ENCODE results near the gene PCDHB3.
A peak's percentile ranks its signal among the peaks of the same experiment; 100 is the strongest.

The PCDHB3 gene

DNA sequence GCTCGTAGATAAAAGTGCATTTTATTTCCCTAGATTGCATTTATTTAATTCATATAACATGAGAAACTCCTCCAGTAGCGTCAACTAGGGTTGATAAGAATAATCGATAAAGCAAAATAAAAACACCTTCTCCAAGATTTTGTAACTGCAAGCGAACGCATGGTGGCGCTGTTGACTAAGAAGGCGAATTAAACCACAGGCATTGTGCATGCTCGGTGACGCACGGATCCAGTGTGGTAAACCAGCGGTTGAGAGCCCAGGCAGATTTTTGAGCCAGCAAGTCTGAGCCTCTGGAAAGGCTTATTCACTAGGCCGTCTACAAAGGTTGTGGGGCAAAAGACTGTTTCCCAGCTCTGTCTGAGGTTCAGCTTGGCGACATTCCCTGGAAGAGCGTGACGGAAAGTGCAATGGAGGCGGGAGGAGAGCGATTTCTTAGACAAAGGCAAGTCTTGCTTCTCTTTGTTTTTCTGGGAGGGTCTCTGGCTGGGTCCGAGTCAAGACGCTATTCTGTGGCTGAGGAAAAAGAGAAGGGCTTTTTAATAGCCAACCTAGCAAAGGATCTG lies at the start of gene PCDHB3:
PCDHB3 (plus strand) TSS at position 231 of the 563 bp plus-strand sequence; CDS start at position 408, 177 bp downstream.
- DNase-seq (ENCODE audit: low spot score), result peak; percentile 47
- ChIA-PET POLR2A (ENCODE audit: low non-redundant PET) (no interaction called here), CTCF (interaction anchor here (0.6 to 0.7 kb wide), 2 partner anchors 467 to 518 kb away, joined by 3 read pairs; partner anchors contain the start of gene DIAPH1)
- TF ChIP-seq, protein P1, sequence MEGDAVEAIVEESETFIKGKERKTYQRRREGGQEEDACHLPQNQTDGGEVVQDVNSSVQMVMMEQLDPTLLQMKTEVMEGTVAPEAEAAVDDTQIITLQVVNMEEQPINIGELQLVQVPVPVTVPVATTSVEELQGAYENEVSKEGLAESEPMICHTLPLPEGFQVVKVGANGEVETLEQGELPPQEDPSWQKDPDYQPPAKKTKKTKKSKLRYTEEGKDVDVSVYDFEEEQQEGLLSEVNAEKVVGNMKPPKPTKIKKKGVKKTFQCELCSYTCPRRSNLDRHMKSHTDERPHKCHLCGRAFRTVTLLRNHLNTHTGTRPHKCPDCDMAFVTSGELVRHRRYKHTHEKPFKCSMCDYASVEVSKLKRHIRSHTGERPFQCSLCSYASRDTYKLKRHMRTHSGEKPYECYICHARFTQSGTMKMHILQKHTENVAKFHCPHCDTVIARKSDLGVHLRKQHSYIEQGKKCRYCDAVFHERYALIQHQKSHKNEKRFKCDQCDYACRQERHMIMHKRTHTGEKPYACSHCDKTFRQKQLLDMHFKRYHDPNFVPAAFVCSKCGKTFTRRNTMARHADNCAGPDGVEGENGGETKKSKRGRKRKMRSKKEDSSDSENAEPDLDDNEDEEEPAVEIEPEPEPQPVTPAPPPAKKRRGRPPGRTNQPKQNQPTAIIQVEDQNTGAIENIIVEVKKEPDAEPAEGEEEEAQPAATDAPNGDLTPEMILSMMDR (conservative IDR thresholded peaks at IDR 0.05; ENCODE audit: low read depth), result peak; percentile 58
- no peak within 1 kb of the TSS for H3K27ac ChIP-seq

DNA sequence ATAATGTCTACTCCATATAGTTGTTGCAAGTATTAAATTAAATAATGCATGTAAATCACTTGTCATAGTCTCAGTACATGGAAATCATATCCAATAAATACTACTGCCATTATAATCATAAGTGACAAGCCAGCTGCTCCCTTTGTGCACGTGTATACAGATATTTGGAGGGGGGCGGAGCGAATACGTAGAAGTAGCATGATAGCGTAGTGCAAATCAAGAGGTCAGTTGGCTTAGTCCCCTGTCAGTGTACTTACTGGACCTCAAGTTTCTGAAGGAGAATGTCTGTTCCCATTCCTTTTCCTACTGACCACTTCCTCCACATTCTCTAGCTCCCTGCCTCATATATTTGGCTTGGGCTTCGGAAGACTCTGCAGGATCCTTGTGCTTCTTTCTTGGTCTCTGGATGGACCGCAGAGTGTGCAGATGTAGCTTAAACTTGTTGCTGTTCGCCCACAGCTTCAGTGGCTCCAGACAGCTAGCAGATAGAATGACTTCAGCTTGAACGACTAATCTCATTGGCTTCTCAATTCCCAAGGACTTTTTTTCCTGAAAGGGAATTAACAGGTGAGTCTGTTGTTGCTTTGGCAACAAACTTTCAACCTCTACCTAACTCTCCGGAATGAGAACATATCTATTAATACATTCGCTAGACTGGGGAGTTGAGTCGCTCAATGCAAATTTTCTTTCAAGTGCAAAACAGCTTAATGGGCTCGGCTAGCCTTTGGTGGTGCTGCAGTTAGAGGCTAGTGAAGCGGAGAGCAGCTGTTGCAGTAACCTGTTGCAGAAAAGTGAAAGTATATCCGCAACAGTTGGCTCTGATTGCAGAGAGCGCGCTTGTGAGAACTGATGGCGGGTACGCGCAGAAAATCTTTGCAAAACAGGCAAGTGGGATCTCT lies 49.4 kb upstream of the PCDHB3 start, which contains the start of gene PCDHB1:
PCDHB1 (plus strand) TSS at position 753 of the 899 bp plus-strand sequence; CDS start at position 850, 97 bp downstream.
- H3K27ac ChIP-seq, result no peak within 1 kb of the TSS
- TF ChIP-seq, protein P1 (conservative IDR thresholded peaks at IDR 0.05; ENCODE audit: low read depth), result no peak
- POLR2A ChIA-PET (ENCODE audit: low non-redundant PET), result no interaction called here
- CTCF ChIA-PET, result interaction anchor here (0.6 to 2.6 kb wide), 3 partner anchors 11 to 209 kb away, joined by 3 to 12 read pairs (median 4); partner anchors contain the start of gene PCDHA8
- no peak for DNase-seq (ENCODE audit: low spot score)

DNA sequence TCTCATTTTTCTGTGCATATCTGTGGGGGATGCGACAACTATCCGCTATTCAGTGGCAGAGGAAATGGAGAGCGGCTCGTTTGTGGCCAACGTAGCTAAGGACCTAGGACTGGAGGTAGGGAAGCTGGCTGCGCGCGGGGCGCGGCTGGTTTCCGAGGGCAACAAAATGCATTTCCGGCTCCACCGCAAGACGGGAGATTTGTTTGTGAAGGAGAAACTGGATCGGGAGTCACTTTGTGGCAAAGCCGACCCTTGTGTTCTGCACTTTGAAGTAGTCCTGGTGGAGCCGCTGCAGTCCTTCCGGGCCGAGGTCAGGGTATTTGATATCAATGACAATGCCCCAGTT lies 48.8 kb upstream of the PCDHB3 start:
- ChIA-PET POLR2A (ENCODE audit: low non-redundant PET) (no interaction called here), CTCF (interaction anchor here (0.6 to 2.6 kb wide), 2 partner anchors 190 to 210 kb away, joined by 3 to 12 read pairs; partner anchors contain the start of gene PCDHA8)
- TF ChIP-seq, protein P1 (conservative IDR thresholded peaks at IDR 0.05; ENCODE audit: low read depth), result no peak
- no peak for DNase-seq (ENCODE audit: low spot score)
- no peak overlapping the region for H3K27ac ChIP-seq

DNA sequence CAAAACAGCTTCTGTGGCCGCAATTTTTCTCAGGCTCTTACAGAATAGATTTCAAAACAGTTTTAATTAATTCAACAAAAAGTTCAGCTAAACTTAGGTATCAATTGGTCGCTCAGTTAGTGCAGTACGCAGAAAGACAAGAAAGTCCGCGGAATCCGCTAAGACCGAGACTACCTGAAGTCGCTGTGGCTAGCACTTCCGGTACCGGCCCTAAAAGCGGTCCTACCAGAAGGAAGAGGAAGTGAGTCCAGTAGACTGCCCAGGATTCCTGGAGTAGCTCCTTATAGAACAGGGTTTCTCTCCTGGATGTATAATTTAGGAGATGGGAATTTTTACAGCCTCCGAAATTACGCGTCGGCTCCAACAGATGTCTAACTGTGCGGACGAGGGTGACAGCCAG lies 22.4 kb upstream of the PCDHB3 start:
- no peak overlapping the region for H3K27ac ChIP-seq
- CTCF ChIA-PET, result interaction anchor here (0.5 to 0.7 kb wide), 3 partner anchors 236 to 279 kb away, joined by 3 to 4 read pairs (median 4); partner anchors contain the start of gene PCDHGA1
- POLR2A ChIA-PET (ENCODE audit: low non-redundant PET), result no interaction called here
- TF ChIP-seq, protein P1 (conservative IDR thresholded peaks at IDR 0.05; ENCODE audit: low read depth), result no peak
- no peak for DNase-seq (ENCODE audit: low spot score)

DNA sequence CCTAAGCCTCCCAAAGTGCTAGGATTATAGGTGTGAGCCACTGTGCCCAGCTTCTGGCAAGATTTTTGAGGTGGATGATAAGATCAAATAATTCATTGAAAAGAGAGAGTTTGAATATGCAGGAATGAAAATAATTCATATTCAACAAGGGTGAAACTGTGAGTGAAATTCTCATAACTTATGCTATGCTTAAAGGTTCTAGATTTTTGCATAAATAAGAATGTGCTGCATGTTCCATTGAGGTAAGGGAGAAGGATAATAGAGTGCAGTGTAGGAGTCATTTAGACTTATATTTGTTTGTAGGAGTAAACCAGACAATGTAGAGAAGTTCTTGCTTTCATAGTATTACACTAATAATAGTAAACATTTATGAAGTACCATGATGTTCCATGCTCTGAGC lies 18.0 kb upstream of the PCDHB3 start:
- H3K27ac ChIP-seq, result no peak overlapping the region
- ChIA-PET CTCF (interaction anchor here (0.6 kb wide), 1 partner anchor 1533 kb away, joined by 5 read pairs; no protein-coding TSS in a partner anchor), POLR2A (ENCODE audit: low non-redundant PET) (interaction anchor here (0.6 kb wide), 1 partner anchor 28 kb away, joined by 5 read pairs; no protein-coding TSS in a partner anchor)
- no peak for DNase-seq (ENCODE audit: low spot score)
- TF ChIP-seq, protein P1 (conservative IDR thresholded peaks at IDR 0.05; ENCODE audit: low read depth), result no peak

DNA sequence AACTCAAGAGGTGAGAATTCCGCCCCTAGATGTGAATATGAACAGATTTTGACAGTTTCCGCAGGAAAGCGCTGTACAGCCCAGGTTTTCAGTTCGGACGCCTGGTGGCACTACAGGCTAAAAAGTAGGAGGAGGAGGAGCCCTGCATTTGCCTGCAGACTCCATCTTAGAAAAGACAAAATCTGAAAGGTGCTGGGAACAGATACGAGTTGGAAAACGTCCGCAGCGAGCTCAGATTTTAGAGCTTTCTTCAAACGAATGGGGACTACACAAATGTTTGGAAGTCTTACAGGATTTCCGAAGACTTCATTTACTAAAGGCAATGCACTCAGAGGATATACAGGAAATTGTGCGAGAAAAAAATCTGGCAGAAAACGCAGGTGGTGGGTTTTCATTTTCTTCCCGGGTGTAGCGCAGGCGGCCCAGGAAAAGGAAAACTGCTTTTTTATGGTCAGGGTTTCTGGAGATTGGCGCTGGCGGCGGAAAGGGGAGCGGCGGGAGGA lies 15.7 kb upstream of the PCDHB3 start:
- DNase-seq (ENCODE audit: low spot score), result peak; percentile 59
- TF ChIP-seq, protein P1 (conservative IDR thresholded peaks at IDR 0.05; ENCODE audit: low read depth), result peak; percentile 92
- POLR2A ChIA-PET (ENCODE audit: low non-redundant PET), result no interaction called here
- CTCF ChIA-PET, result interaction anchor here (0.7 to 1.6 kb wide), 4 partner anchors 18 to 1615 kb away, joined by 3 to 4 read pairs (median 4); no protein-coding TSS in a partner anchor
- peak overlapping the region; percentile 34; the same call in 1 of the 2 replicates for H3K27ac ChIP-seq

All from RWPE1 (cell line).